Liver (tissue), 9 donors: ENCODE measurements around the gene SLC22A8. TPM values are rescaled to one million over a fixed set of nuclear protein-coding genes. Genes with fewer than 3 reads are reported as not detected.
"Not testable (repeated sequence)": the region's sequence is repeated elsewhere in the genome, so short reads cannot be mapped to it uniquely, and the experiment has no call there.

Experiments
- DNase-seq: peaks from one replicate; pipeline ENCODE4 v3.0.0-alpha.2; 2017; ENCODE audit warnings: low spot score
- H3K27ac ChIP-seq, 2 donors: one replicate each; pipeline ENCODE4 v1.7.0; 2013; ENCODE audit warnings: inconsistent platforms in 2 of 2, low read length in 2 of 2, control low read depth in 1 of 2, low read depth in 1 of 2, mild to moderate bottlenecking in 1 of 2
- H3K27me3 ChIP-seq, 4 donors: one replicate each; pipeline versions ENCODE4 v1.6.1 to v1.7.0; 2013; ENCODE audit warnings: low read length in 3 of 4, inconsistent platforms in 1 of 4, mild to moderate bottlenecking in 1 of 4, moderate library complexity in 1 of 4; ENCODE audit not compliant: control insufficient read depth in 4 of 4, insufficient read depth in 4 of 4
- H3K36me3 ChIP-seq, 4 donors: one replicate each; pipeline versions ENCODE4 v1.6.1 to v1.7.0; 2013; ENCODE audit warnings: low read length in 3 of 4, mild to moderate bottlenecking in 3 of 4, low read depth in 1 of 4, moderate library complexity in 1 of 4; ENCODE audit not compliant: control insufficient read depth in 4 of 4, insufficient read depth in 3 of 4
- H3K4me1 ChIP-seq, 4 donors: one replicate each; pipeline versions ENCODE4 v1.6.1 to v1.7.0; 2013; ENCODE audit warnings: low read length in 3 of 4, mild to moderate bottlenecking in 3 of 4, moderate library complexity in 1 of 4; ENCODE audit not compliant: control insufficient read depth in 4 of 4, insufficient read depth in 4 of 4
- H3K4me3 ChIP-seq, 3 donors: one replicate each; pipeline versions ENCODE4 v1.6.1 to v1.7.0; 2013; ENCODE audit warnings: low read length in 3 of 3, control low read depth in 1 of 3, low read depth in 1 of 3, mild to moderate bottlenecking in 1 of 3
- H3K9ac ChIP-seq, 2 donors: one replicate each; pipeline ENCODE4 v1.7.0; 2013; ENCODE audit warnings: low read length in 2 of 2, mild to moderate bottlenecking in 2 of 2, moderate library complexity in 2 of 2, control low read depth in 1 of 2, low read depth in 1 of 2
- H3K9me3 ChIP-seq, 4 donors: one replicate each; pipeline versions ENCODE4 v1.6.1 to v1.7.0; 2013; ENCODE audit warnings: low read length in 3 of 4; ENCODE audit not compliant: control insufficient read depth in 4 of 4
- FOXA1 ChIP-seq: IDR thresholded peaks from 2 replicates; pipeline ENCODE4 v1.6.1; 2016; ENCODE audit warnings: antibody characterized with exemption
- FOXA2 ChIP-seq: IDR thresholded peaks from 2 replicates; pipeline ENCODE4 v1.6.1; 2016; ENCODE audit warnings: antibody characterized with exemption
- HNF4A ChIP-seq, 2 donors: conservative IDR thresholded peaks; 2 replicates each; pipeline ENCODE4 v1.6.1; 2016; ENCODE audit warnings: antibody characterized with exemption in 2 of 2, mild to moderate bottlenecking in 2 of 2
- JUND ChIP-seq, 2 donors: IDR thresholded peaks; 2 replicates each; pipeline ENCODE4 v1.6.1; 2016; ENCODE audit warnings: antibody characterized with exemption in 2 of 2
- RAD21 ChIP-seq, 2 donors: IDR thresholded peaks; 2 replicates each; pipeline ENCODE4 v1.6.1; 2016; ENCODE audit warnings: antibody characterized with exemption in 2 of 2, mild to moderate bottlenecking in 2 of 2
- RXRA ChIP-seq, 2 donors: IDR thresholded peaks; 2 replicates each; pipeline ENCODE4 v1.6.1; 2017 to 2018; ENCODE audit warnings: antibody characterized with exemption in 2 of 2, mild to moderate bottlenecking in 1 of 2
- TAF1 ChIP-seq: conservative IDR thresholded peaks from 2 replicates; pipeline ENCODE4 v1.6.1; 2016; ENCODE audit warnings: antibody characterized with exemption, mild to moderate bottlenecking
- YY1 ChIP-seq: IDR thresholded peaks from 2 replicates; pipeline ENCODE4 v1.6.1; 2016; ENCODE audit warnings: antibody characterized with exemption, mild to moderate bottlenecking
- WGBS: extraction: QIAGEN DNeasy Blood & Tissue Kit; methylation state at CpG from one replicate; pipeline ENCODE4 v1.1.7; 2013; 5-methylcytosine and 5-hydroxymethylcytosine counted together
- polyA plus RNA-seq, 2 donors: library from polyadenylated mRNA; stranded (reverse) in 1 of 2; unstranded in 1 of 2; fragments of 200-250 nt in 1 of 2; fragments of >200 nt in 1 of 2; fragmentation: Nextera tagmentation in 1 of 2; extraction: Ambion mirVana in 1 of 2; gene quantifications; one replicate each; pipeline versions ENCODE4 v1.2.1 to v1.2.3, GENCODE V29; 2013 to 2015
- total RNA-seq, 2 donors: library from RNA; depleted of rRNA; stranded (reverse); fragments of >200 nt; gene quantifications; one replicate each; pipeline ENCODE4 v1.2.3, GENCODE V29; 2014
- TF ChIP-seq, protein P1 (sequence below): fragments of 150-350 bp; IDR thresholded peaks from 2 replicates; pipeline ENCODE4 v1.5.1; 2017; ENCODE audit warnings: improper control_type of control experiment, low read depth, low read length; ENCODE audit not compliant: missing input control
- TF ChIP-seq, protein P2 (sequence below): IDR thresholded peaks from 2 replicates; pipeline ENCODE4 v1.6.1; 2016; ENCODE audit warnings: antibody characterized with exemption, mild to moderate bottlenecking
- TF ChIP-seq, protein P3 (sequence below): IDR thresholded peaks from 2 replicates; pipeline ENCODE4 v1.6.1; 2016; ENCODE audit warnings: antibody characterized with exemption
- donor health status: healthy.
- donor health status: healthy.
- donor health status: healthy.
- donor health status: healthy.
- donor health status: healthy.

SLC22A8 gene
- total RNA-seq (not detected), polyA plus RNA-seq (not detected)

GRCh38 chr11:63015521-63016215 lies at the start of gene SLC22A8:
SLC22A8 (minus strand) TSS chr11:63015841; CDS start chr11:63014958, 883 bp downstream.
- Histone ChIP-seq H3K9ac (no peak within 1 kb of the TSS), H3K27ac (no peak within 1 kb of the TSS), H3K9me3 (no peaks in the 10 kb centered on the region), H3K27me3 (no peaks in the 10 kb centered on the region), H3K36me3 (no peaks in the 10 kb centered on the region), H3K4me1 (no peaks in the 10 kb centered on the region), H3K4me3 (no peak within 1 kb of the TSS)
- no peak for TF ChIP-seq TAF1
- 57% methylated on average over 18 of the region's 18 CpGs for WGBS
- DNase-seq, result no peak

- H3K9ac ChIP-seq, H3K27ac ChIP-seq, H3K36me3 ChIP-seq, H3K4me3 ChIP-seq, H3K27me3 ChIP-seq, DNase-seq, H3K9me3 ChIP-seq, H3K4me1 ChIP-seq: not testable (repeated sequence)
- 64% methylated on average over 1 of the region's 1 CpG for WGBS
These were observed 30.6 kb upstream of the SLC22A8 start for GRCh38 chr11:63046203-63046602.

DNA sequence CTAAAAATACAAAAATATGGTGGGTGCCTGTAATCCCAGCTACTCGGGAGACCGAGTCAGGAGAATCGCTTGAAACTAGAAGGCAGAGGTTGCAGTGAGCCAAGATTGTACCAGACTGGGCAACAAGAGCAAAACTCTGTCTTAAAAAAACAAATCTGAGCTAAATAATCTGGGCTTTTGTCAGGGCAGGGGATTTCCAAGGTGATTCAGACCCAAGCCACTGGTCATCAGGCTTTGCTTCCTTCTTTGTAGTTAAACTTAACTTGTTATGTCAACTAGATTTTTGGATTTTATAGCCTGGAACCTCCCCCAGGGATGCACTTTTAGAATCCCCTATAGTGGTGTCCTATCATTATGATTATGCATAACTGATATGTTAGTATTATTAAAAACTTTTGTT lies 27.0 kb upstream of the SLC22A8 start:
- WGBS, result 98% methylated on average over 3 of the region's 3 CpGs
- Histone ChIP-seq H3K4me3 (no peak overlapping the region), H3K27me3 (no peaks in the 10 kb centered on the region), H3K36me3 (no peaks in the 10 kb centered on the region), H3K27ac (no peak overlapping the region), H3K9ac (no peak overlapping the region), H3K4me1 (no peaks in the 10 kb centered on the region), H3K9me3 (no peaks in the 10 kb centered on the region)
- no peak for DNase-seq
- TF ChIP-seq, protein P1, sequence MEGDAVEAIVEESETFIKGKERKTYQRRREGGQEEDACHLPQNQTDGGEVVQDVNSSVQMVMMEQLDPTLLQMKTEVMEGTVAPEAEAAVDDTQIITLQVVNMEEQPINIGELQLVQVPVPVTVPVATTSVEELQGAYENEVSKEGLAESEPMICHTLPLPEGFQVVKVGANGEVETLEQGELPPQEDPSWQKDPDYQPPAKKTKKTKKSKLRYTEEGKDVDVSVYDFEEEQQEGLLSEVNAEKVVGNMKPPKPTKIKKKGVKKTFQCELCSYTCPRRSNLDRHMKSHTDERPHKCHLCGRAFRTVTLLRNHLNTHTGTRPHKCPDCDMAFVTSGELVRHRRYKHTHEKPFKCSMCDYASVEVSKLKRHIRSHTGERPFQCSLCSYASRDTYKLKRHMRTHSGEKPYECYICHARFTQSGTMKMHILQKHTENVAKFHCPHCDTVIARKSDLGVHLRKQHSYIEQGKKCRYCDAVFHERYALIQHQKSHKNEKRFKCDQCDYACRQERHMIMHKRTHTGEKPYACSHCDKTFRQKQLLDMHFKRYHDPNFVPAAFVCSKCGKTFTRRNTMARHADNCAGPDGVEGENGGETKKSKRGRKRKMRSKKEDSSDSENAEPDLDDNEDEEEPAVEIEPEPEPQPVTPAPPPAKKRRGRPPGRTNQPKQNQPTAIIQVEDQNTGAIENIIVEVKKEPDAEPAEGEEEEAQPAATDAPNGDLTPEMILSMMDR, result no peak
- TF ChIP-seq RAD21 (IDR thresholded peaks at IDR 0.05), result no peak
- TF ChIP-seq HNF4A (conservative IDR thresholded peaks at IDR 0.05), result no peak
- no peak for TF ChIP-seq YY1
- TF ChIP-seq FOXA2, result no peak
- TF ChIP-seq, protein P2, sequence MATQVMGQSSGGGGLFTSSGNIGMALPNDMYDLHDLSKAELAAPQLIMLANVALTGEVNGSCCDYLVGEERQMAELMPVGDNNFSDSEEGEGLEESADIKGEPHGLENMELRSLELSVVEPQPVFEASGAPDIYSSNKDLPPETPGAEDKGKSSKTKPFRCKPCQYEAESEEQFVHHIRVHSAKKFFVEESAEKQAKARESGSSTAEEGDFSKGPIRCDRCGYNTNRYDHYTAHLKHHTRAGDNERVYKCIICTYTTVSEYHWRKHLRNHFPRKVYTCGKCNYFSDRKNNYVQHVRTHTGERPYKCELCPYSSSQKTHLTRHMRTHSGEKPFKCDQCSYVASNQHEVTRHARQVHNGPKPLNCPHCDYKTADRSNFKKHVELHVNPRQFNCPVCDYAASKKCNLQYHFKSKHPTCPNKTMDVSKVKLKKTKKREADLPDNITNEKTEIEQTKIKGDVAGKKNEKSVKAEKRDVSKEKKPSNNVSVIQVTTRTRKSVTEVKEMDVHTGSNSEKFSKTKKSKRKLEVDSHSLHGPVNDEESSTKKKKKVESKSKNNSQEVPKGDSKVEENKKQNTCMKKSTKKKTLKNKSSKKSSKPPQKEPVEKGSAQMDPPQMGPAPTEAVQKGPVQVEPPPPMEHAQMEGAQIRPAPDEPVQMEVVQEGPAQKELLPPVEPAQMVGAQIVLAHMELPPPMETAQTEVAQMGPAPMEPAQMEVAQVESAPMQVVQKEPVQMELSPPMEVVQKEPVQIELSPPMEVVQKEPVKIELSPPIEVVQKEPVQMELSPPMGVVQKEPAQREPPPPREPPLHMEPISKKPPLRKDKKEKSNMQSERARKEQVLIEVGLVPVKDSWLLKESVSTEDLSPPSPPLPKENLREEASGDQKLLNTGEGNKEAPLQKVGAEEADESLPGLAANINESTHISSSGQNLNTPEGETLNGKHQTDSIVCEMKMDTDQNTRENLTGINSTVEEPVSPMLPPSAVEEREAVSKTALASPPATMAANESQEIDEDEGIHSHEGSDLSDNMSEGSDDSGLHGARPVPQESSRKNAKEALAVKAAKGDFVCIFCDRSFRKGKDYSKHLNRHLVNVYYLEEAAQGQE, result no peak
- TF ChIP-seq RXRA (IDR thresholded peaks at IDR 0.05), result no peak
- no peak for TF ChIP-seq FOXA1
- TF ChIP-seq JUND (IDR thresholded peaks at IDR 0.05), result no peak
- TF ChIP-seq, protein P3, sequence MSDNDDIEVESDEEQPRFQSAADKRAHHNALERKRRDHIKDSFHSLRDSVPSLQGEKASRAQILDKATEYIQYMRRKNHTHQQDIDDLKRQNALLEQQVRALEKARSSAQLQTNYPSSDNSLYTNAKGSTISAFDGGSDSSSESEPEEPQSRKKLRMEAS, result no peak
